Fibroblast of the aortic adventitia (primary cell): ENCODE data around the gene FER1L5. TPM values are rescaled to one million over a fixed set of nuclear protein-coding genes. Genes with fewer than 3 reads are reported as not detected.

ENCODE experiments used
- DNase-seq: peaks from one replicate; pipeline ENCODE4 v3.0.0-alpha.2; 2010; ENCODE audit warnings: low read depth
- H3K4me3 ChIP-seq: 2 replicates; pipeline ENCODE4 v1.5.1; 2011; ENCODE audit warnings: low read depth, mild to moderate bottlenecking, control low read depth, low read length, moderate library complexity
- total RNA-seq: library from RNA; depleted of rRNA; stranded (reverse); fragments of >200 nt; gene quantifications from 2 replicates; pipeline ENCODE4 v1.2.3, GENCODE V29; 2012; ENCODE audit warnings: low replicate concordance
- TF ChIP-seq, protein P1 (sequence below): IDR thresholded peaks from 2 replicates; pipeline ENCODE4 v1.5.1; 2011; ENCODE audit warnings: mild to moderate bottlenecking, low read length, control low read depth, inconsistent platforms; ENCODE audit not compliant: insufficient read depth

Gene FER1L5
- total RNA-seq, 1 donor = 0.18 TPM

DNA sequence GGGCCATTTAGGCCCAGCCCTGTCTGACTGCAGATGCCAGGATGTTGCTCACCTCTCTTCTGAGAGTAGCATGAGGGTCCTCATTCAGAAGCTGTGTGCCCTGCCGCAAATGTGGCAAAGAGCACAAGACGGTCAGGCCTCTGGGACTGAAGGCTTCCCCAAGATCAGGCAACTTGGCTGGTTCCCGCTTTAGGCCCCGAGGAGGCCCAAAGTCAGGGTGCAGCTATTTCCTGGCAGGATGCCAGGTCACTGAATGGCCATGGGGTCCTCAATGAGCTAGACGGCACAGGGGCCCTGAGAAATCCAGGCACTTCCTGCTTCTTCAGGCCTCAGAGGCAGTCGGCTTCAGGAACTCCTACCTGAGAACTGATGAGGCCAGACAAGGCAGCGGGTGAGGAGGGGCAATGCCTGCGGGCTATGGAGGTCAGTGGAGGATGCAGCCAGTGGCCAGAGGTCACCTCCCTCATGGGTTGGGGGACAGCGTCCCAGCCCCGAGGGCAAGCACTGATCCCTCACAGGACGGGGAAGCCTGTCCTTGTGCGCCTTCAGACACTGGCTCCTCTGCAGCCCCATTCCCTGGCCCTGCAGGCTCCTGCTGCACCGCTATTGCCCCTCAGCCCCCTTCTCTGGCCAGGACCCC, 52.4 kb downstream of the FER1L5 start:
- TF ChIP-seq, protein P1, sequence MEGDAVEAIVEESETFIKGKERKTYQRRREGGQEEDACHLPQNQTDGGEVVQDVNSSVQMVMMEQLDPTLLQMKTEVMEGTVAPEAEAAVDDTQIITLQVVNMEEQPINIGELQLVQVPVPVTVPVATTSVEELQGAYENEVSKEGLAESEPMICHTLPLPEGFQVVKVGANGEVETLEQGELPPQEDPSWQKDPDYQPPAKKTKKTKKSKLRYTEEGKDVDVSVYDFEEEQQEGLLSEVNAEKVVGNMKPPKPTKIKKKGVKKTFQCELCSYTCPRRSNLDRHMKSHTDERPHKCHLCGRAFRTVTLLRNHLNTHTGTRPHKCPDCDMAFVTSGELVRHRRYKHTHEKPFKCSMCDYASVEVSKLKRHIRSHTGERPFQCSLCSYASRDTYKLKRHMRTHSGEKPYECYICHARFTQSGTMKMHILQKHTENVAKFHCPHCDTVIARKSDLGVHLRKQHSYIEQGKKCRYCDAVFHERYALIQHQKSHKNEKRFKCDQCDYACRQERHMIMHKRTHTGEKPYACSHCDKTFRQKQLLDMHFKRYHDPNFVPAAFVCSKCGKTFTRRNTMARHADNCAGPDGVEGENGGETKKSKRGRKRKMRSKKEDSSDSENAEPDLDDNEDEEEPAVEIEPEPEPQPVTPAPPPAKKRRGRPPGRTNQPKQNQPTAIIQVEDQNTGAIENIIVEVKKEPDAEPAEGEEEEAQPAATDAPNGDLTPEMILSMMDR = no peak
- no peak for DNase-seq
- H3K4me3 ChIP-seq = no peak overlapping the region

DNA sequence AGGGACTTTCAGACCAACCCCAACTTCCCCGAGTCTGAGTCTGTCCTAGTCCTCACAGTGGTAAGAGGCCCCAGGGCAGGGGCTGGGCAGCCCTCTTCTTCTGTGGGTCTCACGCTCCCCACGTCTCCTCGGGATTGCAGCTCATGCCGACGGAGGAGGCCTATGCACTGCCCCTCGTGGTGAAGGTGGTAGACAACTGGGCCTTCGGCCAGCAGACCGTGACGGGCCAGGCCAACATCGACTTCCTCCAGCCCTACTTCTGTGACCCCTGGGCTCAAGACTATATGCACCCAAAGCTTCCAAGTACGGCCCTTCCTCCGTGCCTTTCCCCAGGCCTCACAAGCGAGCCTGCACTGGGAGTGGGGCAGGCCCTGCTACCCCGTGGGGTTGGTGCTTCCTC, 53.0 kb downstream of the FER1L5 start:
- TF ChIP-seq, protein P1 = no peak
- no peak for DNase-seq
- no peak overlapping the region for H3K4me3 ChIP-seq

DNA sequence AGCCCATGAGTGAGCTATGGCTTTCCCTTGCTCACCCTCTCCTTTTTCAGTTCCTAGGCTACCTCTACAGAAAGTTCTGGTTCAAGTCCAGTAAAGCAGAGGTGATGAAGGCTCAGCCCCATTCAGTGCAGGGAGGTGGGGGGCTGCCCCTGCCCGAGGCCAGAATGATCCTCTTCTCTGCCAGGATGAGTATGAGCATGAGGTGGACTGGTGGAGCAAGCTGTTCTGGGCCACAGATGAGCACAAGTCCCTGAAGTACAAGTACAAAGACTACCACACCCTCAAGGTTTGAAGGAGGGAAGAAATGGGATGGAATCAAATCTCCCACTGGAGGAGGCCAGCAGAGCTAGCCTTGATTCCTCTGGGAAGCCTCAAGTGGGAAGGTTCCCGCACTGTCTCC, 54.9 kb downstream of the FER1L5 start:
- no peak for DNase-seq
- no peak overlapping the region for H3K4me3 ChIP-seq
- TF ChIP-seq, protein P1 = no peak

DNA sequence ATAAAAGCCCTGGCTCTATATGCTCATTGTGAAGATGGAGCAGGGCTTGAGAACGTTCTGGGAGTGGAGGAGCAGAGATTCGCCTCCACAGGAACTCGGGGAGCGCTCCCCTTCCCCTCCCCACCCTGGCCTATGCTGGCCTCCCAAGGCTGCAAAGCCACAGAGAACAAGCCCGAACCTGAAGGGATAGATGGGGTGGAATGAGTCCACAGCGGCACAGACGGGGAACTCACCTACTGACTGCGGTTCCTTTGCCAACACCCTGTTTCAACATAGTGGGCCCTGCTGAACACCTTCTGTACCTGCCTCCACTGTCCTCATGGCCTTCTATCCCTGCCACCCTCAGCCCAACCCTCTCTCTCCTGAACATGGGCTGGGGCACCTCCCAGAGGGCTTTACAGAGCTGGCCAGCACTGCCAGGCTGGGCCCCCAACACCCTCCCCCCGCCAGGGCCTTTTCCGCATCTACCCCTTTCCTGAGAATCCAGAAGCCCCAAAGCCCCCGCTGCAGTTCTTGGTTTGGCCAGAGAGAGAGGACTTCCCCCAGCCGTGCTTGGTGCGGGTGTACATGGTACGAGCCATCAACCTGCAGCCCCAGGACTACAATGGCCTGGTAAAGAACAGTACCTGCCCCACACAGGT, 55.8 kb downstream of the FER1L5 start:
- no peak for DNase-seq
- no peak overlapping the region for H3K4me3 ChIP-seq
- TF ChIP-seq, protein P1 = no peak

DNA sequence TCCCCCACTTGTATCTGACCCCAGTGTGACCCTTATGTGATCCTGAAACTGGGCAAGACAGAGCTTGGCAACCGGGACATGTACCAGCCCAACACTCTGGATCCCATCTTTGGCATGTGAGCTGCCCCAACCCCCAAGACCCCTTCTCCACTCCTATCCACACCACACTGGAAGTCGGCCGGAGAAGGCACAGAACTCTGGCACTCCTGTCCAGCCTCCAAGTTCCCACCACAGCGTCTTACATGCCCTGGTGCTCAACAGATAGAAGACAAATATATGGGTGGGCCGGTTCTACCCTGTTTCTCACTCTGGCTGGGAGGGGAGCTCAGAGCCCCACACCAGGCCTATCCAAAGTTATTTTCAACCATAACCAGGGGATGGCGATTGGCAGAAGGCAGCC, 56.5 kb downstream of the FER1L5 start:
- DNase-seq = no peak
- TF ChIP-seq, protein P1 = no peak
- no peak overlapping the region for H3K4me3 ChIP-seq

DNA sequence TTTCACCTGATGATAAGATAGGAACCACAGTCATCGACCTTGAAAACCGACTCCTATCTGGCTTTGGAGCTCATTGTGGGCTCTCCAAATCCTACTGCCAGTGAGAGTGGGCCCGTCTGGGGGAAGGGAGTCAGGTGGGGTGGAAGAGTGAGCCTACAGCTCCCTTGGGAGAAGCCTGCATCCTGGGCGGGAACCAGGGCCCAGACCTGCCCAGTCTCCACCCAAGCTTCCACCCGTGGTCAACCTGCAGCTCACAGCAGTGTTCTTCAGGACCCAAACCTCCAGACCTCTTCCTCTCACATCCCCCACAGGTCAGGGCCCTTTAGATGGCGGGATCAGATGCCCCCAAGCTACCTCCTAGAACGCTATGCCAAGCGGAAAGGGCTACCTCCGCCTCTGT, 57.1 kb downstream of the FER1L5 start:
- TF ChIP-seq, protein P1 = no peak
- no peak overlapping the region for H3K4me3 ChIP-seq
- no peak for DNase-seq

DNA sequence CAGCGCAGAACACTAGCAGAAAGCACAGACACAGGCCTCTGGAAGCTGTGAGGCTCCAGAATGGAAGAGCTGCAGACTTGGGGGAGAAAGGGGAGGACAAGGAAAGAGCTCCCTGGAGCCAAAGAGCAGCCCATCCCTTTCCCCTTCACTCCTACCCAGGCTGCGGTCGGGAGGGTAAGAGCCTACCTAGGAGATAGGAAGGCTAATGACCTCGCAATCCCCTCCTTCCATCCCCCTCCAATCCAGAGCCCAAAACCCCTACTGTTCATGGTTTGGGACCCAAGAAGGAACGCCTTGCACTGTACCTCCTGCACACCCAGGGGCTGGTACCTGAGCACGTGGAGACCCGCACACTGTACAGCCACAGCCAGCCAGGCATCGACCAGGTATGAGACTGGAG, 57.5 kb downstream of the FER1L5 start:
- H3K4me3 ChIP-seq = no peak overlapping the region
- no peak for DNase-seq
- TF ChIP-seq, protein P1 = no peak
